ENCODE results near the gene KRTDAP. TPM values are rescaled to one million over a fixed set of nuclear protein-coding genes. Genes with fewer than 3 reads are reported as not detected.

The KRTDAP gene
- total RNA-seq (1 to 10 TPM in 1 of 7 donors, under 1 TPM in 4, not detected in 2; 0.54 to 1.6 (median 0.75) TPM), polyA plus RNA-seq (not detected)
- long read RNA-seq, donor 1, partial matches to known transcripts, result 1 of 1 reads
- long read RNA-seq, donor 1, other reads (novel, unspliced or antisense), result 0 of 1 reads
- long read RNA-seq, donor 2, partial matches to known transcripts, result 0 of 1 reads
- long read RNA-seq, donor 2, other reads (novel, unspliced or antisense), result 0 of 1 reads
- long read RNA-seq, donor 3, partial matches to known transcripts, result 0 of 1 reads
- long read RNA-seq, donor 3, other reads (novel, unspliced or antisense), result 1 of 1 reads

GRCh38 chr19:35490364-35490763 lies at the start of gene KRTDAP:
Gene KRTDAP (minus strand): TSS chr19:35490464. CDS start chr19:35490442, 22 bp downstream.
- intact Hi-C loops (cut with DNase I), result loop anchor here in 3 of 4 donors (5.0 to 10.0 kb wide), 3 partner anchors 136 to 218 kb away; partner anchors contain the start of genes FFAR1 (in 1 of the 3) and FFAR3 (in 1 of the 3)
- Histone ChIP-seq H3K4me3 (no peak within 1 kb of the TSS), H3K27me3 (no peaks in the 10 kb centered on the region), H3K27ac (no peak within 1 kb of the TSS), H3K36me3 (no peaks in the 10 kb centered on the region), H3K9me3 (no peaks in the 10 kb centered on the region), H3K4me1 (ENCODE audit: insufficient read depth) (peaks cover 1% of the 10 kb centered on the region)
- TF ChIP-seq CTCF (IDR thresholded peaks at IDR 0.05) (no peak), EP300 (IDR thresholded peaks at IDR 0.05) (no peak), POLR2A (IDR thresholded peaks at IDR 0.05) (no peak)
- no peak for DNase-seq
- WGBS, 3 donors, result 76 to 85% (median 81%) methylated on average over 9 of the region's 9 CpGs

- intact Hi-C loops (cut with DNase I), result loop anchor here in 1 of 4 donors (10.0 kb wide), 1 partner anchor 75 kb away; the partner anchor contains the start of gene HAUS5
These were observed 49.6 kb upstream of the KRTDAP start for GRCh38 chr19:35539850-35540249.

GRCh38 chr19:35539314-35539713 lies 49.0 kb upstream of the KRTDAP start:
- H3K9me3 ChIP-seq, result no peaks in the 10 kb centered on the region
- H3K4me3 ChIP-seq, result no peak overlapping the region
- H3K36me3 ChIP-seq, result no peaks in the 10 kb centered on the region
- 27 to 40% (median 30%) methylated on average over 6 of the region's 6 CpGs for WGBS, 3 donors
- no peaks in the 10 kb centered on the region for H3K27me3 ChIP-seq
- H3K4me1 ChIP-seq (ENCODE audit: insufficient read depth), result peaks cover 5% of the 10 kb centered on the region
- no peak for DNase-seq
- H3K27ac ChIP-seq, result no peak overlapping the region
- TF ChIP-seq EP300 (IDR thresholded peaks at IDR 0.05) (no peak), CTCF (IDR thresholded peaks at IDR 0.05) (no peak), POLR2A (IDR thresholded peaks at IDR 0.05) (no peak)
- intact Hi-C loops (cut with DNase I), result no loop called here

More at GRCh38 chr19:35539850-35540249, 49.6 kb upstream of the KRTDAP start:
- no peak overlapping the region for H3K27ac ChIP-seq
- H3K4me3 ChIP-seq, result no peak overlapping the region
- WGBS, 3 donors, result 52 to 74% (median 71%) methylated on average over 12 of the region's 12 CpGs
- no peaks in the 10 kb centered on the region for H3K9me3 ChIP-seq
- no peaks in the 10 kb centered on the region for H3K27me3 ChIP-seq
- H3K4me1 ChIP-seq (ENCODE audit: insufficient read depth), result peaks cover 7% of the 10 kb centered on the region
- TF ChIP-seq POLR2A (IDR thresholded peaks at IDR 0.05), result no peak
- TF ChIP-seq EP300 (IDR thresholded peaks at IDR 0.05), result no peak
- no peak for TF ChIP-seq CTCF (IDR thresholded peaks at IDR 0.05)
- no peaks in the 10 kb centered on the region for H3K36me3 ChIP-seq
- no peak for DNase-seq

GRCh38 chr19:35534803-35535480 lies 44.7 kb upstream of the KRTDAP start:
- no peaks in the 10 kb centered on the region for H3K36me3 ChIP-seq
- H3K4me3 ChIP-seq, result no peak overlapping the region
- no peaks in the 10 kb centered on the region for H3K9me3 ChIP-seq
- no peak overlapping the region for H3K27ac ChIP-seq
- no peak for DNase-seq
- WGBS, 3 donors, result 48 to 58% (median 51%) methylated on average over 10 of the region's 10 CpGs
- H3K4me1 ChIP-seq (ENCODE audit: insufficient read depth), result peaks cover 4% of the 10 kb centered on the region
- H3K27me3 ChIP-seq, result no peaks in the 10 kb centered on the region
- intact Hi-C loops (cut with DNase I), result no loop called here
- TF ChIP-seq CTCF (IDR thresholded peaks at IDR 0.05) (no peak), EP300 (IDR thresholded peaks at IDR 0.05) (no peak), POLR2A (IDR thresholded peaks at IDR 0.05) (no peak)
